Measurements from ENCODE around the gene CD22. TPM values are rescaled to one million over a fixed set of nuclear protein-coding genes. Genes with fewer than 3 reads are reported as not detected.

CD22 gene
- total and polyA plus RNA-seq, 2 of the 8 experiments (the other 6 are each of a cell fraction or from before 2014, with no cell fraction given) = 0.06 to 0.60 TPM

- ChIA-PET POLR2A (ENCODE audit: partially characterized antibody) (no interaction called here), CTCF (ENCODE audit: partially characterized antibody) (interaction anchor here (1.8 to 2.5 kb wide), 3 partner anchors 14 to 173 kb away, joined by 4 to 9 read pairs (median 5); no protein-coding TSS in a partner anchor)
- H3K9ac ChIP-seq (replicated peaks in 1 of 4; ENCODE audit: extremely low read depth in 1 of 4, low read depth in 3 of 4, low read length in 3 of 4) = no peak overlapping the region
- no peaks in the 10 kb centered on the region for H3K27me3 ChIP-seq (replicated peaks in 1 of 4; ENCODE audit: control insufficient read depth in 3 of 4, extremely low read depth in 1 of 4, insufficient read depth in 3 of 4, low read length in 3 of 4)
- no peak overlapping the region for H2BK20ac ChIP-seq (ENCODE audit: low read length)
- no peak overlapping the region for H3K4me2 ChIP-seq (ENCODE audit: insufficient read depth in 1 of 2, low read depth in 2 of 2, low read length in 2 of 2)
- no peak overlapping the region for H3K4me3 ChIP-seq (ENCODE audit: extremely low read depth in 1 of 4, insufficient read depth in 2 of 4, low read depth in 3 of 4, low read length in 4 of 4)
- no peak overlapping the region for H2AK5ac ChIP-seq (ENCODE audit: low read depth, low read length)
- no peaks in the 10 kb centered on the region for H3K23me2 ChIP-seq (ENCODE audit: low read depth, low read length)
- 84% methylated on average over 10 of the region's 13 CpGs; no CpG with 5 or more reads in 1 of the 2 experiments for WGBS, 2 experiments (ENCODE audit: extremely low coverage in 1 of 2, insufficient coverage in 1 of 2, insufficient read length in 1 of 2, insufficient replicate concordance in 2 of 2, low coverage in 1 of 2, low lambda C conversion rate in 2 of 2, missing lambda C conversion rate in 1 of 2)
- H4K8ac ChIP-seq (ENCODE audit: extremely low read depth, insufficient read depth, low read length) = no peak overlapping the region
- no peak for DNase-seq (ENCODE audit: low read depth in 1 of 2, low spot score in 2 of 2)
- no peak overlapping the region for H3K56ac ChIP-seq (replicated peaks; ENCODE audit: insufficient read length, low read depth, low read length)
- no peak overlapping the region for H3K18ac ChIP-seq (ENCODE audit: extremely low read depth, low read length)
- H3K23ac ChIP-seq (ENCODE audit: insufficient read length) = no peak overlapping the region
- no peak overlapping the region for H3K4ac ChIP-seq (replicated peaks; ENCODE audit: insufficient read length, low read depth, low read length)
- no peak overlapping the region for H2BK15ac ChIP-seq (ENCODE audit: low read length)
- no peaks in the 10 kb centered on the region for H4K20me1 ChIP-seq (replicated peaks in 1 of 2; ENCODE audit: control insufficient read depth in 1 of 2, insufficient read depth in 2 of 2, low read length in 2 of 2)
- FAIRE-seq = no peak
- H2BK5ac ChIP-seq (ENCODE audit: low read depth, low read length) = no peak overlapping the region
- no peaks in the 10 kb centered on the region for H3K79me1 ChIP-seq (ENCODE audit: low read depth, low read length)
- no peak overlapping the region for H2BK120ac ChIP-seq (replicated peaks; ENCODE audit: low read depth, low read length)
- no peaks in the 10 kb centered on the region for H3K4me1 ChIP-seq (replicated peaks in 1 of 4; ENCODE audit: control insufficient read depth in 3 of 4, insufficient read depth in 4 of 4, low read length in 3 of 4)
- no peak overlapping the region for H4K91ac ChIP-seq (replicated peaks; ENCODE audit: insufficient read length, low read length)
- no peak overlapping the region for H3K14ac ChIP-seq (ENCODE audit: insufficient read length)
- no peak overlapping the region for H2BK12ac ChIP-seq (ENCODE audit: low read depth, low read length)
- H3K27ac ChIP-seq (ENCODE audit: low read depth, low read length) = no peak overlapping the region
- no peak overlapping the region for H2AFZ ChIP-seq (ENCODE audit: low read length)
- no peaks in the 10 kb centered on the region for H3K36me3 ChIP-seq (ENCODE audit: control insufficient read depth in 2 of 4, insufficient read depth in 4 of 4, low read length in 3 of 4)
- H4K5ac ChIP-seq (ENCODE audit: insufficient read length, low read depth, low read length) = no peak overlapping the region
- no peaks in the 10 kb centered on the region for H3K79me2 ChIP-seq (ENCODE audit: control insufficient read depth in 1 of 2, insufficient read depth in 2 of 2, low read length in 2 of 2)
- H3K9me3 ChIP-seq (ENCODE audit: insufficient read depth in 2 of 2, low read depth in 1 of 2, low read length in 1 of 2) = no peaks in the 10 kb centered on the region
- TF ChIP-seq MAFK (IDR thresholded peaks at IDR 0.05; ENCODE audit: low read depth, low read length) (no peak), RBBP5 (IDR thresholded peaks at IDR 0.05; ENCODE audit: borderline replicate concordance, low read depth, low read length) (no peak), ZNF274 (IDR thresholded peaks at IDR 0.05; ENCODE audit: borderline replicate concordance, extremely low read depth, low read length) (no peak), SIN3A (conservative IDR thresholded peaks at IDR 0.05 in 1 of 2, IDR thresholded peaks at IDR 0.05 in 1 of 2; ENCODE audit: low read depth in 1 of 2, low read length in 2 of 2) (no peak), CREB1 (IDR thresholded peaks at IDR 0.05) (no peak), BRCA1 (IDR thresholded peaks at IDR 0.05; ENCODE audit: low read depth, low read length) (no peak), CTCF (IDR thresholded peaks at IDR 0.05; ENCODE audit: control extremely low read depth in 1 of 3, insufficient read depth in 1 of 3, low read depth in 1 of 3, low read length in 3 of 3) (no peak), JUN (IDR thresholded peaks at IDR 0.05; ENCODE audit: low read depth, low read length) (no peak), SUZ12 (IDR thresholded peaks at IDR 0.05; ENCODE audit: low read length) (no peak), EGR1 (IDR thresholded peaks at IDR 0.05; ENCODE audit: borderline replicate concordance, low read depth, low read length) (no peak), NANOG (IDR thresholded peaks at IDR 0.05; ENCODE audit: insufficient read depth, low read depth, low read length, poor library complexity, severe bottlenecking) (no peak), HDAC2 (IDR thresholded peaks at IDR 0.05; ENCODE audit: borderline replicate concordance in 1 of 2, low read depth in 2 of 2, low read length in 2 of 2) (no peak)
Observed at GRCh38 chr19:35337984-35338296, 9.0 kb downstream of the CD22 start.

Data from H1 (cell line).